Measurements from ENCODE around the gene EFNA5. TPM values are rescaled to one million over a fixed set of nuclear protein-coding genes. Genes with fewer than 3 reads are reported as not detected.

The EFNA5 gene
- total and polyA plus RNA-seq, 2 of the 8 experiments (the other 6 are each of a cell fraction or from before 2014, with no cell fraction given), result 9.6 to 21.8 TPM

- TF ChIP-seq SAP30 (IDR thresholded peaks at IDR 0.05; ENCODE audit: insufficient read depth, insufficient replicate concordance, low read length) (no peak), RNF2 (IDR thresholded peaks at IDR 0.05; ENCODE audit: borderline replicate concordance, low read depth, low read length, missing control alignments, poor library complexity, severe bottlenecking) (no peak), TBP (IDR thresholded peaks at IDR 0.05; ENCODE audit: low read depth, low read length) (no peak), POU5F1 (IDR thresholded peaks at IDR 0.05; ENCODE audit: low read depth, low read length) (no peak), SIN3A (conservative IDR thresholded peaks at IDR 0.05 in 1 of 2, IDR thresholded peaks at IDR 0.05 in 1 of 2; ENCODE audit: low read depth in 1 of 2, low read length in 2 of 2) (no peak)
- TF ChIP-seq, protein P1, sequence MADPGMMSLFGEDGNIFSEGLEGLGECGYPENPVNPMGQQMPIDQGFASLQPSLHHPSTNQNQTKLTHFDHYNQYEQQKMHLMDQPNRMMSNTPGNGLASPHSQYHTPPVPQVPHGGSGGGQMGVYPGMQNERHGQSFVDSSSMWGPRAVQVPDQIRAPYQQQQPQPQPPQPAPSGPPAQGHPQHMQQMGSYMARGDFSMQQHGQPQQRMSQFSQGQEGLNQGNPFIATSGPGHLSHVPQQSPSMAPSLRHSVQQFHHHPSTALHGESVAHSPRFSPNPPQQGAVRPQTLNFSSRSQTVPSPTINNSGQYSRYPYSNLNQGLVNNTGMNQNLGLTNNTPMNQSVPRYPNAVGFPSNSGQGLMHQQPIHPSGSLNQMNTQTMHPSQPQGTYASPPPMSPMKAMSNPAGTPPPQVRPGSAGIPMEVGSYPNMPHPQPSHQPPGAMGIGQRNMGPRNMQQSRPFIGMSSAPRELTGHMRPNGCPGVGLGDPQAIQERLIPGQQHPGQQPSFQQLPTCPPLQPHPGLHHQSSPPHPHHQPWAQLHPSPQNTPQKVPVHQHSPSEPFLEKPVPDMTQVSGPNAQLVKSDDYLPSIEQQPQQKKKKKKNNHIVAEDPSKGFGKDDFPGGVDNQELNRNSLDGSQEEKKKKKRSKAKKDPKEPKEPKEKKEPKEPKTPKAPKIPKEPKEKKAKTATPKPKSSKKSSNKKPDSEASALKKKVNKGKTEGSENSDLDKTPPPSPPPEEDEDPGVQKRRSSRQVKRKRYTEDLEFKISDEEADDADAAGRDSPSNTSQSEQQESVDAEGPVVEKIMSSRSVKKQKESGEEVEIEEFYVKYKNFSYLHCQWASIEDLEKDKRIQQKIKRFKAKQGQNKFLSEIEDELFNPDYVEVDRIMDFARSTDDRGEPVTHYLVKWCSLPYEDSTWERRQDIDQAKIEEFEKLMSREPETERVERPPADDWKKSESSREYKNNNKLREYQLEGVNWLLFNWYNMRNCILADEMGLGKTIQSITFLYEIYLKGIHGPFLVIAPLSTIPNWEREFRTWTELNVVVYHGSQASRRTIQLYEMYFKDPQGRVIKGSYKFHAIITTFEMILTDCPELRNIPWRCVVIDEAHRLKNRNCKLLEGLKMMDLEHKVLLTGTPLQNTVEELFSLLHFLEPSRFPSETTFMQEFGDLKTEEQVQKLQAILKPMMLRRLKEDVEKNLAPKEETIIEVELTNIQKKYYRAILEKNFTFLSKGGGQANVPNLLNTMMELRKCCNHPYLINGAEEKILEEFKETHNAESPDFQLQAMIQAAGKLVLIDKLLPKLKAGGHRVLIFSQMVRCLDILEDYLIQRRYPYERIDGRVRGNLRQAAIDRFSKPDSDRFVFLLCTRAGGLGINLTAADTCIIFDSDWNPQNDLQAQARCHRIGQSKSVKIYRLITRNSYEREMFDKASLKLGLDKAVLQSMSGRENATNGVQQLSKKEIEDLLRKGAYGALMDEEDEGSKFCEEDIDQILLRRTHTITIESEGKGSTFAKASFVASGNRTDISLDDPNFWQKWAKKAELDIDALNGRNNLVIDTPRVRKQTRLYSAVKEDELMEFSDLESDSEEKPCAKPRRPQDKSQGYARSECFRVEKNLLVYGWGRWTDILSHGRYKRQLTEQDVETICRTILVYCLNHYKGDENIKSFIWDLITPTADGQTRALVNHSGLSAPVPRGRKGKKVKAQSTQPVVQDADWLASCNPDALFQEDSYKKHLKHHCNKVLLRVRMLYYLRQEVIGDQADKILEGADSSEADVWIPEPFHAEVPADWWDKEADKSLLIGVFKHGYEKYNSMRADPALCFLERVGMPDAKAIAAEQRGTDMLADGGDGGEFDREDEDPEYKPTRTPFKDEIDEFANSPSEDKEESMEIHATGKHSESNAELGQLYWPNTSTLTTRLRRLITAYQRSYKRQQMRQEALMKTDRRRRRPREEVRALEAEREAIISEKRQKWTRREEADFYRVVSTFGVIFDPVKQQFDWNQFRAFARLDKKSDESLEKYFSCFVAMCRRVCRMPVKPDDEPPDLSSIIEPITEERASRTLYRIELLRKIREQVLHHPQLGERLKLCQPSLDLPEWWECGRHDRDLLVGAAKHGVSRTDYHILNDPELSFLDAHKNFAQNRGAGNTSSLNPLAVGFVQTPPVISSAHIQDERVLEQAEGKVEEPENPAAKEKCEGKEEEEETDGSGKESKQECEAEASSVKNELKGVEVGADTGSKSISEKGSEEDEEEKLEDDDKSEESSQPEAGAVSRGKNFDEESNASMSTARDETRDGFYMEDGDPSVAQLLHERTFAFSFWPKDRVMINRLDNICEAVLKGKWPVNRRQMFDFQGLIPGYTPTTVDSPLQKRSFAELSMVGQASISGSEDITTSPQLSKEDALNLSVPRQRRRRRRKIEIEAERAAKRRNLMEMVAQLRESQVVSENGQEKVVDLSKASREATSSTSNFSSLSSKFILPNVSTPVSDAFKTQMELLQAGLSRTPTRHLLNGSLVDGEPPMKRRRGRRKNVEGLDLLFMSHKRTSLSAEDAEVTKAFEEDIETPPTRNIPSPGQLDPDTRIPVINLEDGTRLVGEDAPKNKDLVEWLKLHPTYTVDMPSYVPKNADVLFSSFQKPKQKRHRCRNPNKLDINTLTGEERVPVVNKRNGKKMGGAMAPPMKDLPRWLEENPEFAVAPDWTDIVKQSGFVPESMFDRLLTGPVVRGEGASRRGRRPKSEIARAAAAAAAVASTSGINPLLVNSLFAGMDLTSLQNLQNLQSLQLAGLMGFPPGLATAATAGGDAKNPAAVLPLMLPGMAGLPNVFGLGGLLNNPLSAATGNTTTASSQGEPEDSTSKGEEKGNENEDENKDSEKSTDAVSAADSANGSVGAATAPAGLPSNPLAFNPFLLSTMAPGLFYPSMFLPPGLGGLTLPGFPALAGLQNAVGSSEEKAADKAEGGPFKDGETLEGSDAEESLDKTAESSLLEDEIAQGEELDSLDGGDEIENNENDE (IDR thresholded peaks at IDR 0.05; ENCODE audit: insufficient replicate concordance, low read length), result no peak
Measured at GRCh38 chr5:107385708-107386107, 285.0 kb downstream of the EFNA5 start (continued).

Data from H1 (cell line).